ENCODE data around the gene DNM3. TPM values are rescaled to one million over a fixed set of nuclear protein-coding genes. Genes with fewer than 3 reads are reported as not detected.

The DNM3 gene
- total and polyA plus RNA-seq, 2 of the 8 experiments (the other 6 are each of a cell fraction or from before 2014, with no cell fraction given) = 2.0 to 8.5 TPM

DNA sequence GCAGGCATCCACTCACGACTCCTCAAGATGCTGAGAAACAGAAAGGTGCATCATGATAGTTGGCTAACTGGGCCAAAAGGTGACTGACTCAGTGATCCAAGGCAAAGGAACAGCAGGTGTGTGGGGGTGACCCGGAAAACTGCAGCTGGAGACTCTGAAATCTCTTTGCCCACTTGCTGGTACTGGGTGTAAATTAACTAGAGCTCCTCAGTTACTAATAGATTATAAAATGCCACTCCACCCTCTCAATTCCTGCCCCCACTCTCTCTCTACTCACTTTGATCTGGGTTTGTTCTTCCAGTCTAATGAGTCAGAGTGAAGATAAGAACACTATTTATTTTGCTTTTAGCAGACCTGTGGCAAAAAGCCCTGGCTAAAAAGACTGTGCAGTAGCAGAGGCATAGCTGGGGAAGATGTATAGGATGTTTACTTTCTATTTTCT, 609.7 kb downstream of the DNM3 start (continued):
- TF ChIP-seq ASH2L (IDR thresholded peaks at IDR 0.05; ENCODE audit: low read length) (no peak), KDM5A (IDR thresholded peaks at IDR 0.05; ENCODE audit: low read length) (no peak), JUND (IDR thresholded peaks at IDR 0.05; ENCODE audit: low read length) (no peak), BACH1 (IDR thresholded peaks at IDR 0.05; ENCODE audit: low read length) (no peak)

Data from H1 (cell line).